Measurements from ENCODE around the gene ADAM15. TPM values are rescaled to one million over a fixed set of nuclear protein-coding genes. Genes with fewer than 3 reads are reported as not detected.

Gene ADAM15
- polyA plus RNA-seq, 1 donor from 2014 or later: 24.8 TPM

DNA sequence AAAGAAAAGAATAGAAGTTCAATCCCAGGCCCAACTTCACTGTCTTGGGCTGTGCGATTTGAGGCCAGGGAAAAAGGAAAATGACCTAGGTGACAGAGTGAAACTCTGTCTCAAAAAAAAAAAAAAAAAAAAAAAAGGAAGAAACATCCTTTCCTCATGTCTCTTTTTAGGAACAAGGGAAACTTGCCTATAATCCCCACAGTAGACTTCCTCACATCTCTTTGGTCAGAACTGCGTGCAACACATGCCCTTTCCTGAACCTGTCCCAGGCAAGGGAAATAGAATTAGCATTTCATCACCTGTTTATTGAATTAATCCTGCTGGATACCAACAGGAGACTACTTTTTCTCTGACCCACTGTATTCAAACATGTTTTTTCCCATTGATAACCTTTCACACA is 15.2 kb upstream of the ADAM15 start:
- Histone ChIP-seq H3K79me2 (replicated peaks; ENCODE audit: insufficient read depth, low read length) (no peaks in the 10 kb centered on the region), H2AFZ (ENCODE audit: low read depth, low read length) (no peak overlapping the region), H3K27ac (ENCODE audit: low read length) (no peak overlapping the region), H4K20me1 (ENCODE audit: insufficient read depth) (no peaks in the 10 kb centered on the region), H3K9ac (ENCODE audit: low read length) (no peak overlapping the region), H3K36me3 (ENCODE audit: insufficient read depth, low read length) (no peaks in the 10 kb centered on the region), H3K9me2 (ENCODE audit: insufficient read depth, low read length) (no peaks in the 10 kb centered on the region), H3K4me3 (ENCODE audit: low read length) (no peak overlapping the region), H3F3A (ENCODE audit: insufficient read depth, low read length, poor library complexity, severe bottlenecking) (no peaks in the 10 kb centered on the region), H3K27me3 (ENCODE audit: insufficient read depth, low read depth, low read length) (no peaks in the 10 kb centered on the region), H3K4me2 (ENCODE audit: low read length) (no peak overlapping the region), H3K9me3 (ENCODE audit: low read length) (no peaks in the 10 kb centered on the region)
- TF ChIP-seq, protein P1, sequence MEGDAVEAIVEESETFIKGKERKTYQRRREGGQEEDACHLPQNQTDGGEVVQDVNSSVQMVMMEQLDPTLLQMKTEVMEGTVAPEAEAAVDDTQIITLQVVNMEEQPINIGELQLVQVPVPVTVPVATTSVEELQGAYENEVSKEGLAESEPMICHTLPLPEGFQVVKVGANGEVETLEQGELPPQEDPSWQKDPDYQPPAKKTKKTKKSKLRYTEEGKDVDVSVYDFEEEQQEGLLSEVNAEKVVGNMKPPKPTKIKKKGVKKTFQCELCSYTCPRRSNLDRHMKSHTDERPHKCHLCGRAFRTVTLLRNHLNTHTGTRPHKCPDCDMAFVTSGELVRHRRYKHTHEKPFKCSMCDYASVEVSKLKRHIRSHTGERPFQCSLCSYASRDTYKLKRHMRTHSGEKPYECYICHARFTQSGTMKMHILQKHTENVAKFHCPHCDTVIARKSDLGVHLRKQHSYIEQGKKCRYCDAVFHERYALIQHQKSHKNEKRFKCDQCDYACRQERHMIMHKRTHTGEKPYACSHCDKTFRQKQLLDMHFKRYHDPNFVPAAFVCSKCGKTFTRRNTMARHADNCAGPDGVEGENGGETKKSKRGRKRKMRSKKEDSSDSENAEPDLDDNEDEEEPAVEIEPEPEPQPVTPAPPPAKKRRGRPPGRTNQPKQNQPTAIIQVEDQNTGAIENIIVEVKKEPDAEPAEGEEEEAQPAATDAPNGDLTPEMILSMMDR (IDR thresholded peaks at IDR 0.05; ENCODE audit: poor library complexity, severe bottlenecking): no peak
- TF ChIP-seq MXI1 (conservative IDR thresholded peaks at IDR 0.05; ENCODE audit: poor library complexity, severe bottlenecking): no peak
- no peak for TF ChIP-seq RAD21 (conservative IDR thresholded peaks at IDR 0.05)
- no peak for TF ChIP-seq EZH2 (IDR thresholded peaks at IDR 0.05; ENCODE audit: borderline replicate concordance, insufficient read depth, low read length, poor library complexity, severe bottlenecking)
- no peak for TF ChIP-seq SMC3 (conservative IDR thresholded peaks at IDR 0.05; ENCODE audit: poor library complexity)
- TF ChIP-seq EP300 (conservative IDR thresholded peaks at IDR 0.05; ENCODE audit: poor library complexity, severe bottlenecking): no peak
- TF ChIP-seq, protein P2, sequence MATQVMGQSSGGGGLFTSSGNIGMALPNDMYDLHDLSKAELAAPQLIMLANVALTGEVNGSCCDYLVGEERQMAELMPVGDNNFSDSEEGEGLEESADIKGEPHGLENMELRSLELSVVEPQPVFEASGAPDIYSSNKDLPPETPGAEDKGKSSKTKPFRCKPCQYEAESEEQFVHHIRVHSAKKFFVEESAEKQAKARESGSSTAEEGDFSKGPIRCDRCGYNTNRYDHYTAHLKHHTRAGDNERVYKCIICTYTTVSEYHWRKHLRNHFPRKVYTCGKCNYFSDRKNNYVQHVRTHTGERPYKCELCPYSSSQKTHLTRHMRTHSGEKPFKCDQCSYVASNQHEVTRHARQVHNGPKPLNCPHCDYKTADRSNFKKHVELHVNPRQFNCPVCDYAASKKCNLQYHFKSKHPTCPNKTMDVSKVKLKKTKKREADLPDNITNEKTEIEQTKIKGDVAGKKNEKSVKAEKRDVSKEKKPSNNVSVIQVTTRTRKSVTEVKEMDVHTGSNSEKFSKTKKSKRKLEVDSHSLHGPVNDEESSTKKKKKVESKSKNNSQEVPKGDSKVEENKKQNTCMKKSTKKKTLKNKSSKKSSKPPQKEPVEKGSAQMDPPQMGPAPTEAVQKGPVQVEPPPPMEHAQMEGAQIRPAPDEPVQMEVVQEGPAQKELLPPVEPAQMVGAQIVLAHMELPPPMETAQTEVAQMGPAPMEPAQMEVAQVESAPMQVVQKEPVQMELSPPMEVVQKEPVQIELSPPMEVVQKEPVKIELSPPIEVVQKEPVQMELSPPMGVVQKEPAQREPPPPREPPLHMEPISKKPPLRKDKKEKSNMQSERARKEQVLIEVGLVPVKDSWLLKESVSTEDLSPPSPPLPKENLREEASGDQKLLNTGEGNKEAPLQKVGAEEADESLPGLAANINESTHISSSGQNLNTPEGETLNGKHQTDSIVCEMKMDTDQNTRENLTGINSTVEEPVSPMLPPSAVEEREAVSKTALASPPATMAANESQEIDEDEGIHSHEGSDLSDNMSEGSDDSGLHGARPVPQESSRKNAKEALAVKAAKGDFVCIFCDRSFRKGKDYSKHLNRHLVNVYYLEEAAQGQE (IDR thresholded peaks at IDR 0.05; ENCODE audit: borderline replicate concordance): no peak
- TF ChIP-seq POLR2AphosphoS5 (IDR thresholded peaks at IDR 0.05): no peak
- no peak for TF ChIP-seq TAF1 (IDR thresholded peaks at IDR 0.05; ENCODE audit: low read depth)

DNA sequence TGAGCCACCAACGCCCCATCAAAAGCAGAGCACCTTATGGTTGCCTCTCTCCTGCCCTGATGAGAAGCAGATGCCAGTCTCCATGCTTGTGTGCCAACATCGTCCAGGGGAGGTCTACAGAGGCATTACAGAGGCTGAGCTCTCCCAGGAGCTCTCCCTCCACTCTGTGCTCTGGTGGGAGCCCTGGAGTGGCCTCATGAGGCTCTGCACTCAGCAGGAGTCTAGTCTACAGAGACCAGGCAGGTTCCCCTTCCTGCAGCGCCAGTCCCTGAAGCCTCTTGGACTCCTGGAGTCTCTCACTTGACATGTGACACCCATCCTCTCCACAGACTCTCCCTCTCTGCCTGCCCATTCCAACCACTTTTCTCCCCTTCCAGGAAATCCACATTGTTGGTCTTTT is 14.1 kb upstream of the ADAM15 start:
- Histone ChIP-seq H3K9ac (ENCODE audit: low read length) (no peak overlapping the region), H3K9me2 (ENCODE audit: insufficient read depth, low read length) (no peaks in the 10 kb centered on the region), H3K9me3 (ENCODE audit: low read length) (no peaks in the 10 kb centered on the region), H3K27ac (ENCODE audit: low read length) (no peak overlapping the region), H4K20me1 (ENCODE audit: insufficient read depth) (no peaks in the 10 kb centered on the region), H3K4me2 (ENCODE audit: low read length) (no peak overlapping the region), H3F3A (ENCODE audit: insufficient read depth, low read length, poor library complexity, severe bottlenecking) (no peaks in the 10 kb centered on the region), H3K27me3 (ENCODE audit: insufficient read depth, low read depth, low read length) (no peaks in the 10 kb centered on the region), H3K4me3 (ENCODE audit: low read length) (no peak overlapping the region), H2AFZ (ENCODE audit: low read depth, low read length) (no peak overlapping the region), H3K79me2 (replicated peaks; ENCODE audit: insufficient read depth, low read length) (no peaks in the 10 kb centered on the region), H3K36me3 (ENCODE audit: insufficient read depth, low read length) (no peaks in the 10 kb centered on the region)
- TF ChIP-seq TAF1 (IDR thresholded peaks at IDR 0.05; ENCODE audit: low read depth) (no peak), SMC3 (conservative IDR thresholded peaks at IDR 0.05; ENCODE audit: poor library complexity) (no peak), MXI1 (conservative IDR thresholded peaks at IDR 0.05; ENCODE audit: poor library complexity, severe bottlenecking) (no peak), EZH2 (IDR thresholded peaks at IDR 0.05; ENCODE audit: borderline replicate concordance, insufficient read depth, low read length, poor library complexity, severe bottlenecking) (no peak), POLR2AphosphoS5 (IDR thresholded peaks at IDR 0.05) (no peak), EP300 (conservative IDR thresholded peaks at IDR 0.05; ENCODE audit: poor library complexity, severe bottlenecking) (no peak), RAD21 (conservative IDR thresholded peaks at IDR 0.05) (no peak)
- TF ChIP-seq, protein P1 (IDR thresholded peaks at IDR 0.05; ENCODE audit: poor library complexity, severe bottlenecking): no peak
- TF ChIP-seq, protein P2 (IDR thresholded peaks at IDR 0.05; ENCODE audit: borderline replicate concordance): no peak

All from neural cell (in vitro differentiated cells).